HG03442 (cell line): ENCODE results near the gene ST8SIA1.
"Not testable (repeated sequence)": the region's sequence is repeated elsewhere in the genome, so short reads cannot be mapped to it uniquely, and the experiment has no call there.

Experiments
- ATAC-seq: cut with Tn5 transposase; IDR thresholded peaks from one replicate; pipeline ENCODE4 v1.9.1; 2021; ENCODE audit warnings: mild to moderate bottlenecking, moderate library complexity; ENCODE audit not compliant: unreplicated experiment

The ST8SIA1 gene, protein sequence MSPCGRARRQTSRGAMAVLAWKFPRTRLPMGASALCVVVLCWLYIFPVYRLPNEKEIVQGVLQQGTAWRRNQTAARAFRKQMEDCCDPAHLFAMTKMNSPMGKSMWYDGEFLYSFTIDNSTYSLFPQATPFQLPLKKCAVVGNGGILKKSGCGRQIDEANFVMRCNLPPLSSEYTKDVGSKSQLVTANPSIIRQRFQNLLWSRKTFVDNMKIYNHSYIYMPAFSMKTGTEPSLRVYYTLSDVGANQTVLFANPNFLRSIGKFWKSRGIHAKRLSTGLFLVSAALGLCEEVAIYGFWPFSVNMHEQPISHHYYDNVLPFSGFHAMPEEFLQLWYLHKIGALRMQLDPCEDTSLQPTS

DNA sequence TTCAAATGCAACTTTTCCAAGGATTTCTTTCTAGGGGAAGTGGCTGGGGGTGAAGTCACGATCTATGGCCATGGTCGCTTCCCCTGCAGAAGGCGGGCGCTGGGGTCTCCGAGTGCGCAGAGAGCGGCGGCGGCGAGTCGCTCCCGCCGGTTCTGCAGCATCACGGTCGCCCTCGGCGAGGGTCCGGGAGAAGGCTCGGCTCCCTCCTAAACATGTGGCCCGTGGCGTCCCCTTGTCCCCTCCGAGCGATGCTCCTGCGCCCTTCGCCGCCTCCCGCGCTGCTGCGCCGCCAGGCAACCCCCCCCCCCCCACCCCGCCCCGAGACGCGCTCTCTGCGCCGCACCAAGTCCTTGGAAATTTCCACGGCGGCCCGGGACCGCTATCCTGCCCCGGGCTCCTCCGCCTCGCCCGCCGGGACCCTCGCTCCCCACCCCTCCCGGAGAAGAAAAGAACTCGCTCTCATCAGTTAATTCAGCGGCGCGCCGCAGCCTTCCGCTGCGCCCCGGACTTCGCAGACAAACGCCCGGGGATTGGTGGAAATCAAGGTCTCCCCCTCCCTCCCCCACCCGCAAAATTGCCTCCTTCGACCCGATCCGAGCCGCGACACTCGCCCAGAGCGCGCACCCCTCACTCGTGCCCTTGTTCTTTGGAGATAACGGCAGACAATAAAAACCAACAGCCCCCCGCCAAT, at the start of gene ST8SIA1:
Gene ST8SIA1, minus strand, starts transcription at position 298 of the 691 bp plus-strand sequence. CDS start 475 bp downstream, outside the sequence.
- no peak for ATAC-seq

DNA sequence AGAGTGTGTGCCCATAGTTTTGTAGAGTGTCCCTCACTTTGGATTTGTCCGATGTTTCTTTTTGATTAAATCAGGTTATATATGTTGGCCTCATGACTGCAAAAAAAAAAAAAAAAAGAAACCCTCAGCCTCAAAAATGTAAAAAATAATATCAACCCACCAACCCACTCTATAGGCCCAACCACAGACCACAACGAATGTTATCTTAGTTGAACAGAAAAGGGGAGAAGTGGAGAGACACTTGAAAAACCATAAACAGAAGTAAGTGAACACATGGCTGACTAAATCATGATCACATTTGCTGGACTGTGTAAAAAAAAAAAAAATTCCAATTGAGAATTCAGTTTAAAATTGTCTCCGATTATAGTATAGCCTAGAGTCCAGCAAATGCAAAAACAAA, 45.5 kb upstream of the ST8SIA1 start:
- no peak for ATAC-seq

DNA sequence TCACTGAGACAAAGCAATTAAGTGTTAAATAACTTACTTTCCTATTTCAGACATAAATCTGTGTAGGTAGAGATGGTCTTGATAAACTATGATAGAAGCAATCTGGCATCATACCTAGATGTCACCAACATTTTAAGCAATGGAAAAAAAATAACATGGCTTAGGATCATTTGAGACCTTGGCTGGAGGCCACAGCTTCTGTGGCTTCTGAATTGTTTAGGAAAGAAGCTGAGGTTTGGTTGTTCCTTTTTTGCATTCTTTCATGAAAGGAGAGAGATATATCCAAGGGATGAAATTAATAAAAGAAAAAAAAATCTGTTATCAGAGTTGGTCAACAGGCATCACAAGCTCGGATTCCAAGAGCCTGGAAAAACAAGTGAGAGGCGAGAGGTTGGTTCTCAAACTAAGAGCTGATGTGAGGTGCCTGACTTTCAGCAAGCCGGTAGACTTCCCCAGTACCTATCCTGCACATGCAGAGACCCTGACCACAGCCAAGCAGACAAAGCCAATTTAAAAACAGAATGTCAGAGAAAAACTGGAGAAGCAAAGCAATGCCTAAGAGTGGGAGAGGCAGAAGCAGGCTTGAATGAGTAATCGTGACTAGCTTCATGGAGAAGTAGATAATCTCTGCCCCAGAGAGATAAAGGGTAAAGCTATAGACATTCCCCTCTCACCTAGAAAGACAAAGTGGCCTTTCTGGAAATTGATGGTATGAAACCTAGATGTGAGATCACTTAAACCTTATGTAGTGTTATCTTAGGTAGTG, 43.4 kb upstream of the ST8SIA1 start:
- ATAC-seq: no peak

DNA sequence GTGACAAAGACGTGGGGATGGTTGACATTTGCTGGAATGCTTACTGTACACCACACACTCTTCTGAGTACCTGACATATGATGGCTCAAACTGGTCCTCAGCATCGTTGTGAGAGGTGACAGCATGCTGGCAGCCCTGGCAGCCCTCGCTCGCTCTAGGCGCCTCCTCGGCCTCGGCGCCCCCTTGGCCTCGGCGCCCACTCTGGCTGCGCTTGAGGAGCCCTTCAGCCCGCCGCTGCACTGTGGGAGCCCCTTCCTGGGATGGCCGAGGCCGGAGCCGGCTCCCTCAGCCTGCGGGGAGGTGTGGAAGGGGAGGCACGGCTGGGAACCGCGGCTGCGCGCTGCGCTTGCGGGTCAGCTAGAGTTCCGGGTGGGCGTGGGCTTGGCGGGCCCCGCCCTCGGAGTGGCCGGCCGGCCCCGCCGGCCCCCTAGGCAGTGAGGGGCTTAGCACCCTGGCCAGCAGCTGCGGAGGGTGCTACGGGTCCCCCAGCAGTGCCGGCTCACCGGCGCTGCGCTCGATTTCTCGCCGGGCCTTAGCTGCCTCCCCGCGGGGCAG, 42.2 kb upstream of the ST8SIA1 start:
- ATAC-seq: not testable (repeated sequence)

DNA sequence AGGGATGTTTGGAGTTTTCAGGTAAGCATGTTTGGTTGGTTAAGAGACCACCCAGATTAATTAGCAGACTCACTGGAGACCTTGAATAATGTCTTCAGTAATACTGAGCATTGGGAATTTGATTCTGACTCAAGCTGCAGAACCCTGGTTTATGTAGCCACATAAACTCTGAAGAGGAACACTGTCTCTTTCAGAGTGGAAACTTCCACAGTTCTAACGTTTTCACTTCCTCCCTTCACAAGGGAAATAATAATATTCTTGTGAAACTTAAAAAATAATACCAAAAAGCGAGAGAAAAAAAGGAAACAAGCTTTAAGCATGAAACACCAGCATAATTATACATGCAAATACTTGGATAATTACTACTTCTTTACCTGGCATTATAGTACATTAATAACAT, 40.0 kb upstream of the ST8SIA1 start:
- ATAC-seq: no peak

DNA sequence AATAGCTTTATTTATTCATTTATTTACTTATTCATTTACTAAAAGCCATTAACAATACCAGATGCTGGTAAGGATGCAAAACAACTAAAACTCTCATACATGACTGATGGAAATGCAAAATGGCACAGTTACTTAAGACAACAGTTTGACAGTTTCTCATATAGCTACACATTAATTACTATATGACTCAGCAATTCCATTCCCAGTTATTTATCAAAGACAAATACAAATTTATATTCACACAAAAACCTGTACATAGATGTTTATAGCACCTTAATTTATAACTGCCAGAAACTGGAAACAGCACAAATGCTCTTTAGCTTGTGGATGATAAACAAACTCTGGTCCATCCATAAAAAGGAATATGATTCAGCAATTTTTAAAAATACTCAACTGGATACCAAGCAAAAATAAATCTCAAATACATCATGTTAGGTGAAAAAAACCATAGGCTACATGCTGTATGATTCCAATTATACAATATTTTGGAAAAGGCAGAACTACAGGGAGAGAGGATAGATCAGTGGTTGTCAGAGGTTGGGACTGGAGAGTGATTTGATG, 37.9 kb upstream of the ST8SIA1 start:
- ATAC-seq: no peak

DNA sequence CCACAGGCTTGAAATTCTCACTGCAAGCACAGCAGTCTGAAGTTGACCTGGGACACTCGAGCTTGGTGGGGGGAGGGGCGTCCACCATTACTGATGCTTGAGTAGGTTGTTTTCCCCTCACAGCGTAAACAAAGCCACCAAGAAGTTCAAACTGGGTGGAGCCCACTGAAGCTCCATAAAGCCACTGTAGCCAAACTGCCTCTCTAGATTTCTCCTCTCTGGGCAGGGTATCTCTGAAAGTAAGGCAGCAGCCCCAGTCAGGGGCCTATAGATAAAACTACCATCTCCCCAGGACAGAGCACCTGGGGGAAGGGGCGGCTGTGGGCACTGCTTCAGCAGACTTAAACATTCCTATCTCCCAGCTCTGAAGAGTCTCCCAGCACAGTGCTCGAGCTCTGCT, 31.7 kb upstream of the ST8SIA1 start:
- no peak for ATAC-seq

DNA sequence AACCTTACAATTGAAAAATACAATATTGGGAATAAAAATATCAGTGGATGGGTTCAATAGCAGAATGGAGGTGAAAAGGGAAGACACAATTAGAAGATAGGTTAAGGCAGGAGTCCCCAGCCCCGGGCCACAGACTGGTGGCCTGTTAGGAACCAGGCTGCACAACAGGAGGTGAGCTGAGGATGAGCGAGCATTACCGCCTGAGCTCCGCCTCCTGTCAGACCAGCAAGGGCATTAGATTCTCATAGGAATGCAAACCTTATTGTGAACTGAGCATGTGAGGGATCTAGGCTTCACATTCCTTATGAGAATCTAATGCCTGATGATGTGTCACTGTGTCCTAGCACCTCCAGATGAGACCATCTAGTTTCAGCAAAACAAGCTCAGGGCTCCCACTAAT, 27.3 kb upstream of the ST8SIA1 start:
- ATAC-seq: no peak

DNA sequence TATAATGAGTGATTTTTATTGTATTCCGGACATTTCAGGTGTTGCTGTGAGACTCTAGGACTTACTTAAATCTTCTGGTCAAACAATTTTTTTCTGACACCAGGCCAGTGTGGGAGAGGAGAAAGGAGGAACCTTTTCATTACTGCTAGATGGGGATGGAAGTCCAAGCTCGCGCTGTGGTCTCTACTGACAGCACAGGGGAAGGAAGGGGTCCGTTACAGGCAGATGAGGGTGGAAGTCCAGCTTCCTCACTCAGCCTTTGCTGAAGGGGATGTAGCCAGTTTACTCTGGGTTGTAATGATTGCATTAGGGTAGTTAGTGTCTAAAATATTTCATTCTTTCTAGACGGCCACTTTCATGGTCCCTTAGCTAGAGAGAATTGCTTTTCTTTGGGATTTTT, 26.3 kb upstream of the ST8SIA1 start:
- no peak for ATAC-seq

DNA sequence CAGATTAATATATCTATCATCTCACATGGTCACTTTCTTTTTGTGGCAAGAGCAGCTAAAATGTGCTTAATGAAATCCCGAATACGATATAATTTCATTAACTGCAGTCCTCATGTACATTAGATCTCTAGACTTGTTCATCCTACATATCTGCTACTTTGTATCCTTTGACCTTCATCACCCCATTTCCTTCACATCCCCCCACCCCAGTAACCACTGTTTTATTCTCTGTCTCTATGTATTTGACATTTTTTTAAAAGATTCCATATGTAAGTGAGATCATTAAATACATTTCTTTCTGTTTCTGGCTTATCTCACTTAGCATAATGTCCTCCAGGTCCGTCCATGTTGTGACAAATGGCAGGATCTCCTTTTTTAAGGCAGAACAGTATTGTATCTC, 23.0 kb upstream of the ST8SIA1 start:
- no peak for ATAC-seq

DNA sequence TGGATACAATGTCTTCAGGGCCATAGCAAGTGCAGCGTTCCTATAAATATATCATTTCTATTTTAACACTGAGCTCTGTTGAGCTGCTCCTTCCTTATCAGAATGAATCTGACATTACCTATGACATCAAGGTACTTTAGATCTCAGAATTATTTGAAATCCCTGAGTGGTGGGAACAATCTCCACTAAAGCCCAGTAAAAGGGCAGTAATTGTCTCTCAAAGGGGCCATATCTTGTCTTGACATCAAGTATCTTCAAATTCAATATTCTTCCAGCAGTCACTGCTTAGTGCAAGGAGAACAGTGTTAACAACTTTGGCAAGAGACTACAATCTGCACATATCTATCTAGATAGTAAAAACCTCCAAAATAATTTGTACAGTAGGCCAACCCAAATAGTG, 21.7 kb upstream of the ST8SIA1 start:
- ATAC-seq: no peak

DNA sequence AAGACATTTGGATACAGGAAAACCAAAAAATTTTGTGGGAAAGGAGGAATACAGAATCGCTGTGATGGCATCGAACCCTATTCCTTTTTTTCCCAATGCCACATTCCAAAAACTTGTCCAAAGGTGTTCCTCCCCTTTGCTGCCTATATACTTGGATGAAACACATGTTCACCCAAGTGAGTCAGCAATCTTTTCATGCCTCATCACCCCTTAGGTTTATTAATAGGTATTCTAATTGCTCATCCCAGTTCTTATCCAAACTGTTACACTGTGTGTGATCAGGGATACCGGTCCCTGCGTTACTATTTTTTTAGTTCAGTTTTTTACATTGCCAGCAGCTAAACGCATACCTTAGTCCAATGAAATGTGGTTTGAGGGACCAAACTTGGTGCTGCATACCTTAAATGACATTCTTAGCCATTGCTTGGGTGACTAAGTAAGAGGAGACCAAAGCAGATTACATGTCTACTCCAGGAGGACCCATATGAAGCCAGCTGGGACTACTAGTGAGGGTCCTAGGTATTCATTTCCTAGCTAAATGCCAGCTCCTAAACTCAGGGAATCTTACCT, 20.6 kb upstream of the ST8SIA1 start:
- ATAC-seq: no peak

DNA sequence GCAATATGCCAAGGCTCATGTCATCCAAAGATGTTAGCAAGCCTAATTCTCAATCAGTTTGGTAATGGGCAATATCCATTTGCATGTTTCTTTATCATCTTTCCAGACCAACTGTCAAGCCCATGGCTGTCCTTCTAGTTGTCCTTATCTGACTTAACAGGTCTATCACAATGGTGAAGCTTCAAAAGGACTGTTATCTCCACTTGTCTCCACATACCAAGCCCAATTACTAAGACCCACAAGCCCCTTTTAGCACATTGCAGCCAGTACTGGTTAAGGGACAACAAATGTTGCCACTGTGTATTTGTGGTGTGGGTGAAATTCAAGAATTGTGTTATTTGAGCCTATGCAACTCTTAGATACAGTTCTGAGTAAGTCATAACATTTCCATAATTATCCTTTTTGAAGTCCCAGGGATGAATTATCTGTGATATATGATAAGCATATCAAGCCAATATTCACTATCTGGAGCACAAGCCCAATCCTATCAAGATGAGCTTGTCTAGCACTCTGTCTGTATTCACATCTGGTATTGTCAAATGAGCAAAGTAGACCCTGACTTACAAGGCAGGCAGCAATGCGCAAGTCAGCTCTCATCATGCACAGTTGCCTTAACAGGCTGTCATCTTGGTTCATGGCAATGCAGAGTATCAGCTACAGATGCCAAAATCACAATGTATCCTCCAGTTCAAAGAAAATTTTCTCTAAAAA, 19.3 kb upstream of the ST8SIA1 start:
- ATAC-seq: no peak

DNA sequence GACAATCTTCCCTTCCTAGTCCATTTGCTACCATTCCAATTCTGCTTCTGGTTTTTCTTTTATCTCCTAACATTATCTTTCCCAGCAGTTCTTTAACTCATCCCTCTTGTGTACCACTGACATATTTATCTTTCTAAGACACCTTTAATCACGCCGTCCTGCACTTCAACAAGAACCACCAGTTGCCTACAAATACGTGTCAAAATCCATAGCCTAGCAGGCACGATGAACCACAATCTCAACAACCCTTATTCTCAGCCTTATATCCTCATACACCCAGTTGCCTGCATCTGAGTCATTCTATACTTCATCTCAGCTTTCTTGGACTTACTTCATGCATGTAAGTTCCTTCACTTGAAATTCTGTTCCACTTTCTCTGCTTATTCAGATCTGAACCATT, 16.4 kb upstream of the ST8SIA1 start:
- ATAC-seq: no peak

DNA sequence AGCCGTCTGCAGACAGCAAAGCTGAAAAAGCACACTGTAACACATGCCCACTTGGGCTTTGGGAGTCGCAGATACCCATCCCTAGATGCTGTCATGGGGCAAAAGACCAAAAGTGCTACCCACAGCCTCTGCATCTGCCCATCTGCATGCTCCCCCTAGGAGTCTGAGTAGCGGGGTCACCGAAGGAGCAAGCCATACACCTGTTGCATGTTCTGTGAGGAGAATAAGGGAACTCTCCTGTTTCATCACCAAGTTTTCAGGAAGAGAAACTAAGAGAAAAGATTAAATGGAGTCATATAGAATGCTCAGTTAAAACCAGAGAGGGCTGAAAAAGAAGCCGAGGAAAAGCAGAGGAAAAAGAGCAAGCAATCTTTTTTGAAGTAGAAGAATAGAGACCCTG, 13.7 kb upstream of the ST8SIA1 start:
- no peak for ATAC-seq

DNA sequence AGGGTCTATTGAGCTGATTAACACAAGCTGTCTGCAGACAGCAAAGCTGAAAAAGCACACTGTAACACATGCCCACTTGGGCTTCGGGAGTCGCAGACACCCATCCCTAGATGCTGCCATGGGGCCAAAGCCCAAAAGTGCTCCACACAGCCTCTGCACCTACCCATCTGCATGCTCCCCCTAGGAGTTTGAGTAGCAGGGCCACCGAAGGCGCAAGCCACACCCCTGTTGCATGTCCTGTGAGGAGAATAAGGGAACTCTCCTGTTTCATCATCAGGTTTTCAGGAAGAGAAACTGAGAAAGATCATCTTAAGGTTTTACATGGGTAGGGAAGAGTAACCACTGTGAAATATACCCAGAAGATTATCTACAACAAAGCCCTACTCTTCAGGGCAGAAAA, 5.6 kb upstream of the ST8SIA1 start:
- no peak for ATAC-seq

DNA sequence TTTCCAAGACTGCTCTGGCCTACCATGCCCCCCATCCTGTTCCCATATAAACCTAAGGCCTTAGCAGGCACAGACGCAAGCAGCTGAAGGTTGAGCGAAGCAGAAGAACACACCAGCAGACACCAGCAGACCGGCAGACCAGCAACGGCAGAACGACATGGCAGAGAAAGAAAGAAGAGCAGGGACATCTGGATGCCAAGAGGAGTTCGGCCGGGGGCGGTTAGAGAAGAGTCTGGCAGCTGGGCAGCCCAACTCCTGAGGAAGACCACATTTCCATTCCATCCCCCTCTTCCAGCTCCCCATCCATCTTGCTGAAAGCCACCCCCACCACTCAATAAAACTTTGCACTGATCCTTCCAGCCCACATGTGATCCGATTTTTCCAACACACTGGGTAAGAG, 5.2 kb upstream of the ST8SIA1 start:
- ATAC-seq: no peak

DNA sequence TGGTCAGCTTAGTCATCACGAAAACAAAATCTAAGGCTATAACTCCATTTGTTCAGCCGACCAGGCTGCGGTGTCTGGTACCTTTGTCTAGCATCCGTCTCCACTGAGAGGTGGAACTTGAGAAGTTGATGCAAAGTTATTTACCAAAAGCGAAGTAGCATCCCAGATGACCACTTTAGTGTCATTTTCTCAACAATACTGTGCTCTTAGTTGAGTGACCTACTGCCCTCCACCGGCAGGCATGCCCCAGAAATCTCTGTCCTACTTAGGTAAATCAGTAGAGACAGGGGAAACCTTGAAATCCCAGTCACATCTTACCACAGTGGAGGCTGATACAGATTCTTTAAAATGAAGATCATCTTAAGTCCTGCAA, 1.3 kb upstream of the ST8SIA1 start:
- ATAC-seq: no peak

DNA sequence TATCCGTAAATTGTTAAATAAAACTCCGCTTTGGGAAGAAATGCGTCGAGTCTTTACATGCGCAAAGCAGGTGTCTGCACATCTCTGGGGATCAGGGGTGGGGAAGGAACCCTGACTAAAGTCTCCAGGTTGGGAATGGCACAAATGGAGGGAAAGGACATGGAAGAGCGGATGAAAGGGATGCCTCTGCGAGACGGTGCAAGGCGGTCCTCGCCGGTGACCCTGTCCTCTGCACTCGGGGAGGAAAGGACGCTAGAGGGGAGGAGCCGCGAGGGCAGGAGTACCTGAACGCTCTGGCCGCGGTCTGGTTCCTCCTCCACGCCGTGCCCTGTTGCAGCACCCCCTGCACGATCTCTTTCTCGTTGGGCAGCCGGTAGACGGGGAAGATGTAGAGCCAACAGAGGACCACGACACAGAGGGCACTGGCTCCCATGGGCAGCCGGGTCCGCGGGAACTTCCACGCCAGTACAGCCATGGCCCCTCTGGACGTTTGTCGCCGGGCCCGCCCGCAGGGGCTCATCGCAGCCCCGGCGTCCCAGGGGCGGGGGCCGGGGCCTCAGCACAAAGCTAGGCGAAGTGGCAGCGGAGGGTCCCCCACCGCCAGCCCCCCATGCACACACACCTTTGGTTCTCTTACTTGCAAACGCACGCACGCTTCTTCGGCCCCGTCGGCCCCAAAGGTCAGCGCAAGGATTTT, 646 bp downstream of the ST8SIA1 start:
- ATAC-seq: no peak
